Measurements from ENCODE around the gene ARID2. TPM values are rescaled to one million over a fixed set of nuclear protein-coding genes. Genes with fewer than 3 reads are reported as not detected.

ARID2 gene
- polyA plus RNA-seq, 1 donor, result 17.2 TPM

GRCh38 chr12:45915405-45915804, 185.9 kb downstream of the ARID2 start:
- Histone ChIP-seq H3K27ac (ENCODE audit: low read length) (no peak overlapping the region), H3K4me3 (ENCODE audit: low read length) (no peak overlapping the region), H3K27me3 (ENCODE audit: control insufficient read depth, insufficient read depth, low read length) (no peaks in the 10 kb centered on the region), H3K9me3 (ENCODE audit: control insufficient read depth, low read depth, low read length) (no peaks in the 10 kb centered on the region), H3K4me1 (ENCODE audit: control insufficient read depth, insufficient read depth, low read length) (no peaks in the 10 kb centered on the region), H3K36me3 (ENCODE audit: control insufficient read depth, insufficient read depth, low read length) (peaks cover 5% of the 10 kb centered on the region)
- no peak for DNase-seq
- WGBS (ENCODE audit: insufficient coverage, low lambda C conversion rate), result no CpG with 5 or more reads among the region's 2 CpGs

GRCh38 chr12:45918818-45919217, 189.3 kb downstream of the ARID2 start:
- 94% methylated on average over 3 of the region's 3 CpGs for WGBS (ENCODE audit: insufficient coverage, low lambda C conversion rate)

GRCh38 chr12:45928309-45928708, 198.8 kb downstream of the ARID2 start:
- Histone ChIP-seq H3K27me3 (ENCODE audit: control insufficient read depth, insufficient read depth, low read length) (no peaks in the 10 kb centered on the region), H3K4me3 (ENCODE audit: low read length) (no peak overlapping the region), H3K27ac (ENCODE audit: low read length) (no peak overlapping the region), H3K36me3 (ENCODE audit: control insufficient read depth, insufficient read depth, low read length) (peaks cover 61% of the 10 kb centered on the region), H3K9me3 (ENCODE audit: control insufficient read depth, low read depth, low read length) (no peaks in the 10 kb centered on the region), H3K4me1 (ENCODE audit: control insufficient read depth, insufficient read depth, low read length) (no peaks in the 10 kb centered on the region)
- DNase-seq, result no peak
- WGBS (ENCODE audit: insufficient coverage, low lambda C conversion rate), result 100% methylated on average over 1 of the region's 2 CpGs

More at GRCh38 chr12:45918818-45919217, 189.3 kb downstream of the ARID2 start:
- Histone ChIP-seq H3K27me3 (ENCODE audit: control insufficient read depth, insufficient read depth, low read length) (no peaks in the 10 kb centered on the region), H3K4me3 (ENCODE audit: low read length) (no peak overlapping the region), H3K4me1 (ENCODE audit: control insufficient read depth, insufficient read depth, low read length) (no peaks in the 10 kb centered on the region), H3K27ac (ENCODE audit: low read length) (no peak overlapping the region), H3K9me3 (ENCODE audit: control insufficient read depth, low read depth, low read length) (no peaks in the 10 kb centered on the region), H3K36me3 (ENCODE audit: control insufficient read depth, insufficient read depth, low read length) (peaks cover 12% of the 10 kb centered on the region)
- DNase-seq, result no peak

- H3K4me3 ChIP-seq (ENCODE audit: low read length), result no peak overlapping the region
- no peak overlapping the region for H3K27ac ChIP-seq (ENCODE audit: low read length)
- no peaks in the 10 kb centered on the region for H3K4me1 ChIP-seq (ENCODE audit: control insufficient read depth, insufficient read depth, low read length)
- H3K9me3 ChIP-seq (ENCODE audit: control insufficient read depth, low read depth, low read length), result no peaks in the 10 kb centered on the region
- DNase-seq, result no peak
- no peaks in the 10 kb centered on the region for H3K27me3 ChIP-seq (ENCODE audit: control insufficient read depth, insufficient read depth, low read length)
- no CpG with 5 or more reads among the region's 3 CpGs for WGBS (ENCODE audit: insufficient coverage, low lambda C conversion rate)
- H3K36me3 ChIP-seq (ENCODE audit: control insufficient read depth, insufficient read depth, low read length), result peaks cover 56% of the 10 kb centered on the region
Observed at GRCh38 chr12:45930369-45930768, 200.9 kb downstream of the ARID2 start.

- DNase-seq, result no peak
- peaks cover 38% of the 10 kb centered on the region for H3K36me3 ChIP-seq (ENCODE audit: control insufficient read depth, insufficient read depth, low read length)
- no CpG with 5 or more reads among the region's 2 CpGs for WGBS (ENCODE audit: insufficient coverage, low lambda C conversion rate)
- H3K27ac ChIP-seq (ENCODE audit: low read length), result no peak overlapping the region
- H3K27me3 ChIP-seq (ENCODE audit: control insufficient read depth, insufficient read depth, low read length), result no peaks in the 10 kb centered on the region
- H3K9me3 ChIP-seq (ENCODE audit: control insufficient read depth, low read depth, low read length), result no peaks in the 10 kb centered on the region
- H3K4me3 ChIP-seq (ENCODE audit: low read length), result no peak overlapping the region
- no peaks in the 10 kb centered on the region for H3K4me1 ChIP-seq (ENCODE audit: control insufficient read depth, insufficient read depth, low read length)
Observed at GRCh38 chr12:45933504-45933903, 204.0 kb downstream of the ARID2 start.

- no peak for DNase-seq
- no CpG with 5 or more reads among the region's 1 CpG for WGBS (ENCODE audit: insufficient coverage, low lambda C conversion rate)
- H3K4me3 ChIP-seq (ENCODE audit: low read length), result no peak overlapping the region
- no peaks in the 10 kb centered on the region for H3K4me1 ChIP-seq (ENCODE audit: control insufficient read depth, insufficient read depth, low read length)
- peaks cover 33% of the 10 kb centered on the region for H3K36me3 ChIP-seq (ENCODE audit: control insufficient read depth, insufficient read depth, low read length)
- no peak overlapping the region for H3K27ac ChIP-seq (ENCODE audit: low read length)
- H3K27me3 ChIP-seq (ENCODE audit: control insufficient read depth, insufficient read depth, low read length), result no peaks in the 10 kb centered on the region
- H3K9me3 ChIP-seq (ENCODE audit: control insufficient read depth, low read depth, low read length), result no peaks in the 10 kb centered on the region
Observed at GRCh38 chr12:45934956-45935355, 205.4 kb downstream of the ARID2 start.

GRCh38 chr12:45938566-45938965, 209.1 kb downstream of the ARID2 start:
- H3K27ac ChIP-seq (ENCODE audit: low read length), result no peak overlapping the region
- H3K4me3 ChIP-seq (ENCODE audit: low read length), result no peak overlapping the region
- H3K36me3 ChIP-seq (ENCODE audit: control insufficient read depth, insufficient read depth, low read length), result peaks cover 25% of the 10 kb centered on the region
- no peaks in the 10 kb centered on the region for H3K4me1 ChIP-seq (ENCODE audit: control insufficient read depth, insufficient read depth, low read length)
- H3K27me3 ChIP-seq (ENCODE audit: control insufficient read depth, insufficient read depth, low read length), result no peaks in the 10 kb centered on the region
- DNase-seq, result no peak
- H3K9me3 ChIP-seq (ENCODE audit: control insufficient read depth, low read depth, low read length), result no peaks in the 10 kb centered on the region
- 83% methylated on average over 1 of the region's 2 CpGs for WGBS (ENCODE audit: insufficient coverage, low lambda C conversion rate)

- Histone ChIP-seq H3K27ac (ENCODE audit: low read length) (no peak overlapping the region), H3K36me3 (ENCODE audit: control insufficient read depth, insufficient read depth, low read length) (peaks cover 22% of the 10 kb centered on the region), H3K4me1 (ENCODE audit: control insufficient read depth, insufficient read depth, low read length) (no peaks in the 10 kb centered on the region), H3K4me3 (ENCODE audit: low read length) (no peak overlapping the region), H3K27me3 (ENCODE audit: control insufficient read depth, insufficient read depth, low read length) (no peaks in the 10 kb centered on the region), H3K9me3 (ENCODE audit: control insufficient read depth, low read depth, low read length) (no peaks in the 10 kb centered on the region)
- DNase-seq, result no peak
- 100% methylated on average over 1 of the region's 2 CpGs for WGBS (ENCODE audit: insufficient coverage, low lambda C conversion rate)
Observed at GRCh38 chr12:45939759-45940158, 210.3 kb downstream of the ARID2 start.

- no peaks in the 10 kb centered on the region for H3K4me1 ChIP-seq (ENCODE audit: control insufficient read depth, insufficient read depth, low read length)
- no CpG with 5 or more reads among the region's 1 CpG for WGBS (ENCODE audit: insufficient coverage, low lambda C conversion rate)
- no peak overlapping the region for H3K4me3 ChIP-seq (ENCODE audit: low read length)
- no peaks in the 10 kb centered on the region for H3K27me3 ChIP-seq (ENCODE audit: control insufficient read depth, insufficient read depth, low read length)
- no peaks in the 10 kb centered on the region for H3K9me3 ChIP-seq (ENCODE audit: control insufficient read depth, low read depth, low read length)
- DNase-seq, result no peak
- peaks cover 34% of the 10 kb centered on the region for H3K36me3 ChIP-seq (ENCODE audit: control insufficient read depth, insufficient read depth, low read length)
- no peak overlapping the region for H3K27ac ChIP-seq (ENCODE audit: low read length)
Observed at GRCh38 chr12:45944771-45945170, 215.3 kb downstream of the ARID2 start.

GRCh38 chr12:45946435-45946834, 216.9 kb downstream of the ARID2 start:
- no peaks in the 10 kb centered on the region for H3K4me1 ChIP-seq (ENCODE audit: control insufficient read depth, insufficient read depth, low read length)
- WGBS (ENCODE audit: insufficient coverage, low lambda C conversion rate), result no CpG with 5 or more reads among the region's 1 CpG

GRCh38 chr12:45948546-45948945, 219.0 kb downstream of the ARID2 start:
- no peak overlapping the region for H3K4me3 ChIP-seq (ENCODE audit: low read length)
- H3K27ac ChIP-seq (ENCODE audit: low read length), result no peak overlapping the region
- H3K4me1 ChIP-seq (ENCODE audit: control insufficient read depth, insufficient read depth, low read length), result no peaks in the 10 kb centered on the region
- no peak for DNase-seq
- H3K36me3 ChIP-seq (ENCODE audit: control insufficient read depth, insufficient read depth, low read length), result peaks cover 27% of the 10 kb centered on the region
- no peaks in the 10 kb centered on the region for H3K9me3 ChIP-seq (ENCODE audit: control insufficient read depth, low read depth, low read length)
- H3K27me3 ChIP-seq (ENCODE audit: control insufficient read depth, insufficient read depth, low read length), result no peaks in the 10 kb centered on the region

More at GRCh38 chr12:45946435-45946834, 216.9 kb downstream of the ARID2 start:
- no peaks in the 10 kb centered on the region for H3K27me3 ChIP-seq (ENCODE audit: control insufficient read depth, insufficient read depth, low read length)
- H3K4me3 ChIP-seq (ENCODE audit: low read length), result no peak overlapping the region
- H3K36me3 ChIP-seq (ENCODE audit: control insufficient read depth, insufficient read depth, low read length), result peaks cover 35% of the 10 kb centered on the region
- H3K27ac ChIP-seq (ENCODE audit: low read length), result no peak overlapping the region
- H3K9me3 ChIP-seq (ENCODE audit: control insufficient read depth, low read depth, low read length), result no peaks in the 10 kb centered on the region
- no peak for DNase-seq

Measured in large intestine (tissue), 3 donors.